ENCODE data around the gene CCT6B. TPM values are rescaled to one million over a fixed set of nuclear protein-coding genes. Genes with fewer than 3 reads are reported as not detected.

The CCT6B gene
- polyA plus RNA-seq, 1 donor from 2014 or later, result 2.1 TPM

GRCh38 chr17:34989473-34989872 is 28.2 kb upstream of the CCT6B start:
- H3K4me3 ChIP-seq (ENCODE audit: low read length), result no peak overlapping the region
- H3K9me3 ChIP-seq (ENCODE audit: low read length), result no peaks in the 10 kb centered on the region
- no peak overlapping the region for H3K4me2 ChIP-seq (ENCODE audit: low read length)

GRCh38 chr17:34988644-34989043 is 27.4 kb upstream of the CCT6B start:
- Histone ChIP-seq H3K27ac (ENCODE audit: low read length) (no peak overlapping the region), H4K20me1 (ENCODE audit: insufficient read depth) (no peaks in the 10 kb centered on the region), H3F3A (ENCODE audit: insufficient read depth, low read length, poor library complexity, severe bottlenecking) (no peaks in the 10 kb centered on the region), H2AFZ (ENCODE audit: low read depth, low read length) (no peak overlapping the region), H3K9ac (ENCODE audit: low read length) (no peak overlapping the region), H3K79me2 (replicated peaks; ENCODE audit: insufficient read depth, low read length) (peaks cover 9% of the 10 kb centered on the region), H3K9me2 (ENCODE audit: insufficient read depth, low read length) (no peaks in the 10 kb centered on the region), H3K4me3 (ENCODE audit: low read length) (no peak overlapping the region), H3K4me2 (ENCODE audit: low read length) (no peak overlapping the region), H3K27me3 (ENCODE audit: insufficient read depth, low read depth, low read length) (no peaks in the 10 kb centered on the region), H3K9me3 (ENCODE audit: low read length) (no peaks in the 10 kb centered on the region), H3K36me3 (ENCODE audit: insufficient read depth, low read length) (no peaks in the 10 kb centered on the region)
- no peak for TF ChIP-seq EZH2 (IDR thresholded peaks at IDR 0.05; ENCODE audit: borderline replicate concordance, insufficient read depth, low read length, poor library complexity, severe bottlenecking)
- TF ChIP-seq POLR2AphosphoS5 (IDR thresholded peaks at IDR 0.05), result no peak
- TF ChIP-seq EP300 (conservative IDR thresholded peaks at IDR 0.05; ENCODE audit: poor library complexity, severe bottlenecking), result no peak
- no peak for TF ChIP-seq REST (IDR thresholded peaks at IDR 0.05; ENCODE audit: borderline replicate concordance)
- no peak for TF ChIP-seq SMC3 (conservative IDR thresholded peaks at IDR 0.05; ENCODE audit: poor library complexity)
- TF ChIP-seq MXI1 (conservative IDR thresholded peaks at IDR 0.05; ENCODE audit: poor library complexity, severe bottlenecking), result no peak
- no peak for TF ChIP-seq CTCF (IDR thresholded peaks at IDR 0.05; ENCODE audit: poor library complexity, severe bottlenecking)
- TF ChIP-seq RAD21 (conservative IDR thresholded peaks at IDR 0.05), result no peak
- TF ChIP-seq TAF1 (IDR thresholded peaks at IDR 0.05; ENCODE audit: low read depth), result no peak

More at GRCh38 chr17:34989473-34989872, 28.2 kb upstream of the CCT6B start:
- Histone ChIP-seq H2AFZ (ENCODE audit: low read depth, low read length) (no peak overlapping the region), H3K36me3 (ENCODE audit: insufficient read depth, low read length) (no peaks in the 10 kb centered on the region), H3K9ac (ENCODE audit: low read length) (no peak overlapping the region), H4K20me1 (ENCODE audit: insufficient read depth) (no peaks in the 10 kb centered on the region), H3K79me2 (replicated peaks; ENCODE audit: insufficient read depth, low read length) (peaks cover under 1% of the 10 kb centered on the region), H3K27me3 (ENCODE audit: insufficient read depth, low read depth, low read length) (no peaks in the 10 kb centered on the region), H3K27ac (ENCODE audit: low read length) (no peak overlapping the region), H3F3A (ENCODE audit: insufficient read depth, low read length, poor library complexity, severe bottlenecking) (no peaks in the 10 kb centered on the region), H3K9me2 (ENCODE audit: insufficient read depth, low read length) (no peaks in the 10 kb centered on the region)
- TF ChIP-seq POLR2AphosphoS5 (IDR thresholded peaks at IDR 0.05) (no peak), EZH2 (IDR thresholded peaks at IDR 0.05; ENCODE audit: borderline replicate concordance, insufficient read depth, low read length, poor library complexity, severe bottlenecking) (no peak), CTCF (IDR thresholded peaks at IDR 0.05; ENCODE audit: poor library complexity, severe bottlenecking) (no peak), MXI1 (conservative IDR thresholded peaks at IDR 0.05; ENCODE audit: poor library complexity, severe bottlenecking) (no peak), TAF1 (IDR thresholded peaks at IDR 0.05; ENCODE audit: low read depth) (no peak), EP300 (conservative IDR thresholded peaks at IDR 0.05; ENCODE audit: poor library complexity, severe bottlenecking) (no peak)
